ENCODE results near the gene UQCRC1. TPM values are rescaled to one million over a fixed set of nuclear protein-coding genes. Genes with fewer than 3 reads are reported as not detected.

UQCRC1 gene
- total RNA-seq, 1 donor from 2014 or later, result 190 TPM

- H3K4me1 Mint-ChIP-seq (ENCODE audit: low read depth, unreplicated experiment), result peaks cover 8% of the 10 kb centered on the region
- Histone ChIP-seq H3K4me2 (ENCODE audit: low read length) (no peak overlapping the region), H3K36me3 (ENCODE audit: insufficient read depth, low read length) (no peaks in the 10 kb centered on the region), H4K20me1 (ENCODE audit: insufficient read depth, low read length) (no peaks in the 10 kb centered on the region), H3K4me3 (ENCODE audit: insufficient read depth, low read depth, low read length) (no peak overlapping the region), H3K27ac (ENCODE audit: low read depth, low read length) (no peak overlapping the region), H3K27me3 (ENCODE audit: insufficient read depth, low read length) (no peaks in the 10 kb centered on the region), H3K9ac (ENCODE audit: low read length) (no peak overlapping the region), H3K4me1 (ENCODE audit: insufficient read depth, low read length) (peaks cover 9% of the 10 kb centered on the region), H2AFZ (ENCODE audit: low read depth, low read length) (no peak overlapping the region), H3K9me3 (ENCODE audit: insufficient read depth, low read depth, low read length) (no peaks in the 10 kb centered on the region), H3K79me2 (ENCODE audit: insufficient read depth, low read length) (no peaks in the 10 kb centered on the region)
- H3K4me3 Mint-ChIP-seq (ENCODE audit: unreplicated experiment), result no peak overlapping the region
- H3K36me3 Mint-ChIP-seq (ENCODE audit: low read depth, unreplicated experiment), result peaks cover 22% of the 10 kb centered on the region
- H3K27ac Mint-ChIP-seq (ENCODE audit: unreplicated experiment), result no peak overlapping the region
- DNase-seq (ENCODE audit: low read depth) (no peak), FAIRE-seq (no peak)
- TF ChIP-seq EZH2 (IDR thresholded peaks at IDR 0.05; ENCODE audit: insufficient read depth, low read length) (no peak), CTCF (IDR thresholded peaks at IDR 0.05; ENCODE audit: insufficient read depth, low read depth, low read length) (no peak)
- H3K9me3 Mint-ChIP-seq (ENCODE audit: unreplicated experiment), result no peaks in the 10 kb centered on the region
- H3K27me3 Mint-ChIP-seq (ENCODE audit: low read depth, unreplicated experiment), result peaks cover 8% of the 10 kb centered on the region
These were observed 30.6 kb upstream of the UQCRC1 start for GRCh38 chr3:48639944-48640606.

GRCh38 chr3:48637305-48637704 lies 27.9 kb upstream of the UQCRC1 start:
- Histone ChIP-seq H3K27me3 (ENCODE audit: insufficient read depth, low read length) (no peaks in the 10 kb centered on the region), H3K4me3 (ENCODE audit: insufficient read depth, low read depth, low read length) (no peak overlapping the region), H3K9ac (ENCODE audit: low read length) (no peak overlapping the region), H4K20me1 (ENCODE audit: insufficient read depth, low read length) (peaks cover 24% of the 10 kb centered on the region), H3K36me3 (ENCODE audit: insufficient read depth, low read length) (no peaks in the 10 kb centered on the region), H3K9me3 (ENCODE audit: insufficient read depth, low read depth, low read length) (no peaks in the 10 kb centered on the region), H3K4me1 (ENCODE audit: insufficient read depth, low read length) (peaks cover 16% of the 10 kb centered on the region), H3K4me2 (ENCODE audit: low read length) (no peak overlapping the region), H3K79me2 (ENCODE audit: insufficient read depth, low read length) (peaks cover 22% of the 10 kb centered on the region), H3K27ac (ENCODE audit: low read depth, low read length) (no peak overlapping the region), H2AFZ (ENCODE audit: low read depth, low read length) (no peak overlapping the region)
- Mint-ChIP-seq H3K4me3 (ENCODE audit: unreplicated experiment) (no peak overlapping the region), H3K9me3 (ENCODE audit: unreplicated experiment) (no peaks in the 10 kb centered on the region), H3K27me3 (ENCODE audit: low read depth, unreplicated experiment) (peaks cover 2% of the 10 kb centered on the region), H3K36me3 (ENCODE audit: low read depth, unreplicated experiment) (peaks cover 17% of the 10 kb centered on the region), H3K4me1 (ENCODE audit: low read depth, unreplicated experiment) (peaks cover 16% of the 10 kb centered on the region), H3K27ac (ENCODE audit: unreplicated experiment) (no peak overlapping the region)
- TF ChIP-seq EZH2 (IDR thresholded peaks at IDR 0.05; ENCODE audit: insufficient read depth, low read length), result no peak
- no peak for TF ChIP-seq CTCF (IDR thresholded peaks at IDR 0.05; ENCODE audit: insufficient read depth, low read depth, low read length)
- no peak for FAIRE-seq
- no peak for DNase-seq (ENCODE audit: low read depth)

- Histone ChIP-seq H3K9ac (ENCODE audit: low read length) (peak overlapping the region; percentile 85), H3K4me1 (ENCODE audit: insufficient read depth, low read length) (peaks cover 16% of the 10 kb centered on the region), H3K27ac (ENCODE audit: low read depth, low read length) (no peak overlapping the region), H4K20me1 (ENCODE audit: insufficient read depth, low read length) (peaks cover 30% of the 10 kb centered on the region), H2AFZ (ENCODE audit: low read depth, low read length) (peak overlapping the region; percentile 83), H3K4me2 (ENCODE audit: low read length) (peak overlapping the region; percentile 87), H3K9me3 (ENCODE audit: insufficient read depth, low read depth, low read length) (no peaks in the 10 kb centered on the region), H3K4me3 (ENCODE audit: insufficient read depth, low read depth, low read length) (peak overlapping the region; percentile 77), H3K27me3 (ENCODE audit: insufficient read depth, low read length) (no peaks in the 10 kb centered on the region), H3K79me2 (ENCODE audit: insufficient read depth, low read length) (peaks cover 22% of the 10 kb centered on the region), H3K36me3 (ENCODE audit: insufficient read depth, low read length) (no peaks in the 10 kb centered on the region)
- TF ChIP-seq CTCF (IDR thresholded peaks at IDR 0.05; ENCODE audit: insufficient read depth, low read depth, low read length) (no peak), EZH2 (IDR thresholded peaks at IDR 0.05; ENCODE audit: insufficient read depth, low read length) (no peak)
- peak overlapping the region; percentile 41 for H3K27ac Mint-ChIP-seq (ENCODE audit: unreplicated experiment)
- no peaks in the 10 kb centered on the region for H3K9me3 Mint-ChIP-seq (ENCODE audit: unreplicated experiment)
- peaks cover 2% of the 10 kb centered on the region for H3K27me3 Mint-ChIP-seq (ENCODE audit: low read depth, unreplicated experiment)
- peaks cover 17% of the 10 kb centered on the region for H3K36me3 Mint-ChIP-seq (ENCODE audit: low read depth, unreplicated experiment)
- FAIRE-seq, result no peak
- H3K4me3 Mint-ChIP-seq (ENCODE audit: unreplicated experiment), result peak overlapping the region; percentile 88
- peaks cover 16% of the 10 kb centered on the region for H3K4me1 Mint-ChIP-seq (ENCODE audit: low read depth, unreplicated experiment)
- DNase-seq (ENCODE audit: low read depth), result no peak
These were observed 26.8 kb upstream of the UQCRC1 start for GRCh38 chr3:48636149-48636655.

All from astrocyte (in vitro differentiated cells and primary cell).